K562 (cell line): ENCODE results near the gene VPS35L. TPM values are rescaled to one million over a fixed set of nuclear protein-coding genes. Genes with fewer than 3 reads are reported as not detected.

ENCODE experiments used
- ATAC-seq: fragments of 200-7000 bp; cut with Tn5 transposase; 3 replicates; pipeline ENCODE4 v1.9.1; 2020; ENCODE audit warnings: moderate library complexity
- BruUV-seq: library from RNA; stranded (reverse); fragments of 400-500 nt; replicated peaks from 2 replicates; lab custom pipeline; 2021; lab: Mats Ljungman, UMichigan
- CTCF ChIA-PET: fragments of 300-600 bp; formaldehyde crosslinking; extraction: SDS; loops from one replicate; lab custom pipeline; 2021; ENCODE audit warnings: low intra/inter-chr PET ratio; lab: Yijun Ruan, JAX
- POLR2A ChIA-PET: fragments of 300-600, 350-650 bp; sonication (Branson Sonifier 250); formaldehyde crosslinking; extraction: SDS; loops from one replicate; lab custom pipeline; 2021; ENCODE audit warnings: antibody characterized with exemption, inconsistent platforms; lab: Yijun Ruan, JAX
- DNase-seq, 4 experiments: peaks; one replicate each; pipeline versions ENCODE4 v3.0.0 to v3.0.0-alpha.2; 2011 to 2018; ENCODE audit warnings: low spot score in 3 of 4, mixed read lengths in 3 of 4; ENCODE audit errors: extremely low read depth in 1 of 4
- FAIRE-seq: peaks from 2 replicates; lab custom pipeline; 2011; peaks lifted over from hg19 to GRCh38; lab: Jason Lieb, UNC
- H2AFZ ChIP-seq: 2 replicates; pipeline ENCODE4 v1.6.0; 2011; ENCODE audit warnings: low read depth, low read length, control low read depth, inconsistent platforms
- H3K27ac ChIP-seq: fragments of 200-600 bp; 3 replicates; pipeline ENCODE4 v1.8.0; 2011; ENCODE audit warnings: low read depth, mild to moderate bottlenecking, control low read depth, inconsistent platforms, low read length, moderate library complexity, mixed read lengths; ENCODE audit errors: extremely low read depth
- H3K27me3 ChIP-seq, 2 experiments: fragments of 300-600 bp in 1 of 2; 2 replicates in 1 of 2; 3 replicates in 1 of 2; pipeline versions ENCODE4 v1.6.0 to v1.8.0; 2011; ENCODE audit warnings: inconsistent platforms in 2 of 2, low read length in 2 of 2, mild to moderate bottlenecking in 1 of 2, mixed read lengths in 1 of 2, moderate library complexity in 1 of 2; ENCODE audit not compliant: control insufficient read depth in 2 of 2, insufficient read depth in 2 of 2
- H3K36me3 ChIP-seq: fragments of 300-600 bp; 3 replicates; pipeline ENCODE4 v1.8.0; 2011; ENCODE audit warnings: mild to moderate bottlenecking, low read length, inconsistent platforms; ENCODE audit not compliant: control insufficient read depth, insufficient read depth
- H3K4me1 ChIP-seq, 2 experiments: fragments of 200-600 bp in 1 of 2; replicated peaks in 1 of 2; 2 replicates in 1 of 2; 3 replicates in 1 of 2; pipeline versions ENCODE4 v1.5.1 to v1.8.0; 2011; ENCODE audit warnings: inconsistent platforms in 2 of 2, low read length in 2 of 2, mild to moderate bottlenecking in 1 of 2, mixed read lengths in 1 of 2, moderate library complexity in 1 of 2; ENCODE audit not compliant: control insufficient read depth in 2 of 2, insufficient read depth in 2 of 2
- H3K4me2 ChIP-seq: 2 replicates; pipeline ENCODE4 v1.6.1; 2011; ENCODE audit warnings: low read length, control low read depth, inconsistent platforms, mixed read lengths; ENCODE audit not compliant: insufficient read depth
- H3K4me3 ChIP-seq: fragments of 200-600 bp; sonication (generic), shearing (Covaris generic); 2 replicates; pipeline ENCODE4 v1.5.1; 2016; ENCODE audit warnings: control low read depth, inconsistent platforms
- H3K79me2 ChIP-seq: fragments of 200-600 bp; 3 replicates; pipeline ENCODE4 v1.8.0; 2011; ENCODE audit warnings: low read length, inconsistent platforms; ENCODE audit not compliant: control insufficient read depth, insufficient read depth
- H3K9ac ChIP-seq, 2 experiments: 2 replicates each; pipeline versions ENCODE4 v1.6.0 to v1.6.1; 2011; ENCODE audit warnings: low read depth in 2 of 2, low read length in 2 of 2, control low read depth in 1 of 2, inconsistent platforms in 1 of 2, mild to moderate bottlenecking in 1 of 2, mixed read lengths in 1 of 2; ENCODE audit not compliant: insufficient read depth in 1 of 2
- H3K9me1 ChIP-seq: one replicate; pipeline ENCODE4 v1.6.0; 2011; ENCODE audit warnings: inconsistent platforms, mild to moderate bottlenecking, low read length, moderate library complexity; ENCODE audit not compliant: control insufficient read depth, insufficient read depth
- H3K9me3 ChIP-seq: replicated peaks from 2 replicates; pipeline ENCODE4 v1.5.1; 2011; ENCODE audit warnings: low read depth, low read length, inconsistent platforms; ENCODE audit not compliant: control insufficient read depth, insufficient read depth
- H4K20me1 ChIP-seq: replicated peaks from 2 replicates; pipeline ENCODE4 v1.6.1; 2011; ENCODE audit warnings: low read length, inconsistent platforms, mixed read lengths; ENCODE audit not compliant: control insufficient read depth, insufficient read depth
- CREM ChIP-seq: IDR thresholded peaks from 2 replicates; pipeline ENCODE4 v1.6.1; 2014; ENCODE audit warnings: antibody characterized with exemption, low read depth
- RB1 ChIP-seq: fragments of 450-650 bp; IDR thresholded peaks from 2 replicates; pipeline ENCODE4 v1.6.1; 2017; ENCODE audit warnings: low read depth, mild to moderate bottlenecking
- SIN3A ChIP-seq, 2 experiments: fragments of 150-350 bp in 1 of 2; IDR thresholded peaks; 2 replicates each; pipeline ENCODE4 v1.6.1; 2011 to 2016; ENCODE audit warnings: borderline replicate concordance in 2 of 2, low read depth in 2 of 2, low read length in 2 of 2, mild to moderate bottlenecking in 2 of 2, moderate library complexity in 2 of 2; ENCODE audit not compliant: control insufficient read depth in 1 of 2
- U2AF2 ChIP-seq: fragments of 200-400 bp; formaldehyde crosslinking; optimal IDR thresholded peaks from 2 replicates; pipeline ENCODE3; 2017; ENCODE audit warnings: low read depth, mild to moderate bottlenecking, low read length
- ZNF23 ChIP-seq: fragments of 250-450 bp; sonication (Bioruptor Pico); IDR thresholded peaks from 2 replicates; pipeline ENCODE4 v1.4.0; 2020; ENCODE audit warnings: mild to moderate bottlenecking
- ZNF717 ChIP-seq: fragments of 250-450 bp; sonication (Bioruptor Pico); IDR thresholded peaks from 2 replicates; pipeline ENCODE4 v1.5.0; 2021
- WGBS: fragments of 100-300 bp; shearing (Covaris generic); methylation state at CpG from one replicate; pipeline ENCODE4 v1.1.6; 2016; ENCODE audit warnings: low coverage, mixed read lengths; ENCODE audit not compliant: insufficient coverage; ENCODE audit errors: missing lambda C conversion rate; 5-methylcytosine and 5-hydroxymethylcytosine counted together
- in situ Hi-C: fragments of 300-500 bp; cut with MboI; formaldehyde crosslinking; loops from 4 replicates; pipeline ENCODE4 v1.15.0; 2018; ENCODE audit warnings: inconsistent platforms, mixed read lengths
- intact Hi-C: fragments of 100-400 bp; cut with micrococcal nuclease; formaldehyde crosslinking; loops from 2 replicates; pipeline ENCODE4 v1.14.2; 2022
- polyA plus RNA-seq, 8 experiments: library from polyadenylated mRNA; depleted of rRNA in 4 of 8; stranded (reverse) in 5 of 8; unstranded in 3 of 8; fragments of >200 nt; fragmentation: Nextera tagmentation in 2 of 8; fragmentation: Illumina TruSeq in 1 of 8; extraction: Ambion mirVana in 2 of 8; extraction: Trizol in 1 of 8; gene quantifications; 2 replicates each; pipeline versions ENCODE4 v1.2.1 to v1.2.3, GENCODE V29; 2011 to 2014; ENCODE audit warnings: inconsistent platforms in 1 of 8, missing spikeins in 1 of 8
- total RNA-seq, 7 experiments: library from RNA; depleted of rRNA in 6 of 7; stranded (reverse); fragments of >200 nt in 6 of 7; fragmentation: Illumina TruSeq in 2 of 7; extraction: Trizol in 2 of 7; gene quantifications; 2 replicates each; pipeline versions ENCODE4 v1.2.1 to v1.2.3, GENCODE V29; 2011 to 2021; ENCODE audit warnings: low replicate concordance in 1 of 7
- TF ChIP-seq, protein P1 (sequence below): fragments of 450-650 bp; IDR thresholded peaks from 2 replicates; pipeline ENCODE4 v1.6.1; 2016; ENCODE audit warnings: antibody characterized with exemption
- TF ChIP-seq, protein P2 (sequence below), 2 experiments: fragments of 450-650 bp; formaldehyde crosslinking in 1 of 2; IDR thresholded peaks; 2 replicates each; pipeline versions ENCODE4 v1.4.0 to v1.6.1; 2014 to 2020; ENCODE audit warnings: mild to moderate bottlenecking in 2 of 2, borderline replicate concordance in 1 of 2, low read depth in 1 of 2

Gene VPS35L
- total and polyA plus RNA-seq, 9 of the 15 experiments (the other 6 are each of a cell fraction or from before 2014, with no cell fraction given) = 10.2 to 30.4 (median 20.1) TPM

DNA sequence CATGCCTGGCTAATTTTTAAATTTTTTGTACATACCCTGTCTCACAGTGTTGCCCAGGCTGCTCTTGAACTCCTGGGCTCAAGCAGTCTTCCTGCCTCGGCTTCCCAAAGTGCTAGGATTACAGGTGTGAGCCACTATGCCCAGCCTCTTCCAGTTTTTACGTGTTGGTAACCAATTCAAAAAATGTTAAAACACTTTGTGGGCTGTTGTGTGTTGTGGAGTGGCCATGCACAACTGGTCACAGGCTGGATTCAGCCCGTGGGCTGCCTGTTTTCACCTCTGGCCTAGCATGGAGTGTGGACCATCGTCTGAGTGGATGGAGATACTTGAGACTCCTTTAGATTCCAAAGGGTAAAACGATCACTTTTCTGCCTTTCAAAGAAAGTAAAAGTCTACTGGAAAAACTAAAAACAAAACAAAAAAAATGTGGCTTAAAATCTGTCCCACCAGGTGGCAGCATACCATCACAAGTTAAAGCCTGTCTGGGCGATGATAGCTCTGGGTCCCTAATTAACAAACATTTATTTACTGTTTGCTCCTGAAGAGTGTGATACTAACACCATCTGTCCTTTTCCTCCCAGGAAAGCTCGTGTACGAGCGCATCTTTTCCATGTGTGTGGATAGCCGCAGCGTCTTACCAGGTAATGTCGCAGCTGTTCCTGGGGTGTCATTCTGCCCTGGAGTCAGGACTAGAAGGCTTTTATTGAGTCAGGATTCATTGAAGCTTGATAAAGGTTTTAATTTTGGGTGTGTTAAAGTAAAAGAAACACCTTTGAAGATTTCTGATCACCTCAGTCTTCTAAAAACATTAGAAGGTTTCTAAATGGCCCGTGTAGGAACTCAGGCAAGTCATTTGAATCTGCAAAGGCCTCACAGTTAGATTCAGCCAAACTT is 45.8 kb downstream of the VPS35L start:
- H3K27ac ChIP-seq = no peak overlapping the region
- H3K9me3 ChIP-seq = no peaks in the 10 kb centered on the region
- intact Hi-C loops = loop anchor here (1.0 kb wide), 1 partner anchor 285 kb away; no protein-coding TSS in a partner anchor
- H3K9ac ChIP-seq = peak overlapping the region in 1 of 2 experiments; percentile 59; a peak in 1 of 4 replicates
- peaks cover 6% of the 10 kb centered on the region; the same call in 1 of the 3 replicates for H3K36me3 ChIP-seq
- no peaks in the 10 kb centered on the region for H3K79me2 ChIP-seq
- no peaks in the 10 kb centered on the region for H3K27me3 ChIP-seq
- no peaks in the 10 kb centered on the region for H3K4me1 ChIP-seq
- FAIRE-seq = peak; percentile 82
- WGBS = 27% methylated on average over 13 of the region's 13 CpGs
- CTCF ChIA-PET = interaction anchor here (0.6 to 3.4 kb wide), 8 partner anchors 18 to 785 kb away, joined by 3 to 101 read pairs (median 4); partner anchors contain the start of gene GPRC5B
- H3K4me3 ChIP-seq = no peak overlapping the region
- H3K4me2 ChIP-seq = no peak overlapping the region
- peak; percentile 47; the same call in 2 of the 3 replicates for ATAC-seq
- H3K9me1 ChIP-seq = no peaks in the 10 kb centered on the region
- H2AFZ ChIP-seq = no peak overlapping the region
- peak; percentile 44 to 59 (median 48) for DNase-seq
- no TSS peak for BruUV-seq
- POLR2A ChIA-PET = interaction anchor here (0.7 to 1.0 kb wide), 2 partner anchors 46 to 290 kb away, joined by 3 to 4 read pairs; partner anchors contain the start of gene VPS35L
- in situ Hi-C loops = loop anchor here (5.0 to 10.0 kb wide), 2 partner anchors 286 to 703 kb away; no protein-coding TSS in a partner anchor
- H4K20me1 ChIP-seq = no peaks in the 10 kb centered on the region
- TF ChIP-seq SIN3A (IDR thresholded peaks at IDR 0.05; ENCODE audit: borderline replicate concordance in 2 of 2, control insufficient read depth in 1 of 2, low read depth in 2 of 2, low read length in 2 of 2) = no peak
- TF ChIP-seq, protein P1, sequence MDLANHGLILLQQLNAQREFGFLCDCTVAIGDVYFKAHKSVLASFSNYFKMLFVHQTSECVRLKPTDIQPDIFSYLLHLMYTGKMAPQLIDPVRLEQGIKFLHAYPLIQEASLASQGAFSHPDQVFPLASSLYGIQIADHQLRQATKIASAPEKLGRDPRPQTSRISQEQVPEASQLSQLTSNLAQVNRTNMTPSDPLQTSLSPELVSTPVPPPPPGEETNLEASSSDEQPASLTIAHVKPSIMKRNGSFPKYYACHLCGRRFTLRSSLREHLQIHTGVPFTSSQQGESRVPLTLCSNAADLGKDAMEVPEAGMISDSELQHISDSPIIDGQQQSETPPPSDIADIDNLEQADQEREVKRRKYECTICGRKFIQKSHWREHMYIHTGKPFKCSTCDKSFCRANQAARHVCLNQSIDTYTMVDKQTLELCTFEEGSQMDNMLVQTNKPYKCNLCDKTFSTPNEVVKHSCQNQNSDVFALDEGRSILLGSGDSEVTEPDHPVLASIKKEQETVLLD = no peak
- TF ChIP-seq RB1 = no peak
- no peak for TF ChIP-seq ZNF717 (CRISPR knock-in tag)
- no peak for TF ChIP-seq ZNF23 (CRISPR knock-in tag)
- no peak for TF ChIP-seq CREM
- TF ChIP-seq, protein P2, sequence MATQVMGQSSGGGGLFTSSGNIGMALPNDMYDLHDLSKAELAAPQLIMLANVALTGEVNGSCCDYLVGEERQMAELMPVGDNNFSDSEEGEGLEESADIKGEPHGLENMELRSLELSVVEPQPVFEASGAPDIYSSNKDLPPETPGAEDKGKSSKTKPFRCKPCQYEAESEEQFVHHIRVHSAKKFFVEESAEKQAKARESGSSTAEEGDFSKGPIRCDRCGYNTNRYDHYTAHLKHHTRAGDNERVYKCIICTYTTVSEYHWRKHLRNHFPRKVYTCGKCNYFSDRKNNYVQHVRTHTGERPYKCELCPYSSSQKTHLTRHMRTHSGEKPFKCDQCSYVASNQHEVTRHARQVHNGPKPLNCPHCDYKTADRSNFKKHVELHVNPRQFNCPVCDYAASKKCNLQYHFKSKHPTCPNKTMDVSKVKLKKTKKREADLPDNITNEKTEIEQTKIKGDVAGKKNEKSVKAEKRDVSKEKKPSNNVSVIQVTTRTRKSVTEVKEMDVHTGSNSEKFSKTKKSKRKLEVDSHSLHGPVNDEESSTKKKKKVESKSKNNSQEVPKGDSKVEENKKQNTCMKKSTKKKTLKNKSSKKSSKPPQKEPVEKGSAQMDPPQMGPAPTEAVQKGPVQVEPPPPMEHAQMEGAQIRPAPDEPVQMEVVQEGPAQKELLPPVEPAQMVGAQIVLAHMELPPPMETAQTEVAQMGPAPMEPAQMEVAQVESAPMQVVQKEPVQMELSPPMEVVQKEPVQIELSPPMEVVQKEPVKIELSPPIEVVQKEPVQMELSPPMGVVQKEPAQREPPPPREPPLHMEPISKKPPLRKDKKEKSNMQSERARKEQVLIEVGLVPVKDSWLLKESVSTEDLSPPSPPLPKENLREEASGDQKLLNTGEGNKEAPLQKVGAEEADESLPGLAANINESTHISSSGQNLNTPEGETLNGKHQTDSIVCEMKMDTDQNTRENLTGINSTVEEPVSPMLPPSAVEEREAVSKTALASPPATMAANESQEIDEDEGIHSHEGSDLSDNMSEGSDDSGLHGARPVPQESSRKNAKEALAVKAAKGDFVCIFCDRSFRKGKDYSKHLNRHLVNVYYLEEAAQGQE (IDR thresholded peaks at IDR 0.05; ENCODE audit: borderline replicate concordance) = peak; percentile 83
- TF ChIP-seq, protein P2 (CRISPR knock-in tag; IDR thresholded peaks at IDR 0.05; ENCODE audit: low read depth) = no peak
- no peak for TF ChIP-seq U2AF2
